GM12878 (cell line): ENCODE measurements around the gene TSHZ1. TPM values are rescaled to one million over a fixed set of nuclear protein-coding genes. Genes with fewer than 3 reads are reported as not detected.

Source experiments
- ATAC-seq: fragments of 200-7000 bp; cut with Tn5 transposase; 3 replicates; pipeline ENCODE4 v1.9.1; 2020; ENCODE audit warnings: mild to moderate bottlenecking, moderate library complexity
- BruUV-seq: library from RNA; stranded (reverse); fragments of 400-500 nt; replicated peaks from 2 replicates; lab custom pipeline; 2021; lab: Mats Ljungman, UMichigan
- CTCF ChIA-PET: fragments of 300-600 bp; sonication (Branson Sonifier 250); formaldehyde crosslinking; extraction: SDS; loops from one replicate; lab custom pipeline; 2021; ENCODE audit warnings: inconsistent platforms; lab: Yijun Ruan, JAX
- POLR2A ChIA-PET: fragments of 350-600 bp; formaldehyde crosslinking; extraction: SDS; loops from one replicate; lab custom pipeline; 2021; ENCODE audit warnings: inconsistent platforms; lab: Charles Lee
- RAD21 ChIA-PET: fragments of 300-600 bp; sonication (Branson Sonifier 250); formaldehyde crosslinking; loops from one replicate; lab custom pipeline; 2023; ENCODE audit warnings: antibody characterized with exemption; ENCODE audit not compliant: unreplicated experiment; lab: Charles Lee
- SMC1A ChIA-PET: fragments of 300-600 bp; sonication (Branson Sonifier 250); formaldehyde crosslinking; loops from one replicate; lab custom pipeline; 2023; ENCODE audit not compliant: unreplicated experiment, uncharacterized antibody; lab: Charles Lee
- DNase-seq: peaks from one replicate; pipeline ENCODE4 v3.0.0-alpha.2; 2011; ENCODE audit warnings: low read depth, low spot score
- FAIRE-seq: peaks from 3 replicates; lab custom pipeline; 2011; peaks lifted over from hg19 to GRCh38; lab: Jason Lieb, UNC
- H2AFZ ChIP-seq: 2 replicates; pipeline ENCODE4 v1.6.0; 2011; ENCODE audit warnings: low read depth, low read length, control low read depth; ENCODE audit not compliant: control insufficient read depth
- H3K27ac ChIP-seq: 2 replicates; pipeline ENCODE4 v1.5.1; 2011; ENCODE audit warnings: control low read depth; ENCODE audit not compliant: control insufficient read depth, insufficient read depth
- H3K27me3 ChIP-seq, 2 experiments: replicated peaks in 1 of 2; 2 replicates each; pipeline versions ENCODE4 v1.6.0 to v1.6.1; 2011; ENCODE audit warnings: low read length in 1 of 2; ENCODE audit not compliant: control insufficient read depth in 2 of 2, insufficient read depth in 2 of 2
- H3K36me3 ChIP-seq, 2 experiments: 2 replicates each; pipeline ENCODE4 v1.5.1; 2011; ENCODE audit warnings: low read length in 1 of 2; ENCODE audit not compliant: control insufficient read depth in 2 of 2, insufficient read depth in 2 of 2
- H3K4me1 ChIP-seq: 2 replicates; pipeline ENCODE4 v1.6.1; 2011; ENCODE audit warnings: mild to moderate bottlenecking, low read length, moderate library complexity, mixed read lengths; ENCODE audit not compliant: control insufficient read depth, insufficient read depth
- H3K4me2 ChIP-seq: 2 replicates; pipeline ENCODE4 v1.6.0; 2011; ENCODE audit warnings: control low read depth; ENCODE audit not compliant: control insufficient read depth, insufficient read depth
- H3K4me3 ChIP-seq: fragments of 200-600 bp; sonication (generic); 2 replicates; pipeline ENCODE4 v1.5.1; 2016
- H3K79me2 ChIP-seq: 2 replicates; pipeline ENCODE4 v1.6.0; 2011; ENCODE audit warnings: low read length; ENCODE audit not compliant: control insufficient read depth, insufficient read depth
- H3K9ac ChIP-seq: 2 replicates; pipeline ENCODE4 v1.8.0; 2011; ENCODE audit warnings: low read length, control low read depth, mixed read lengths; ENCODE audit not compliant: control insufficient read depth, insufficient read depth
- H3K9me3 ChIP-seq: replicated peaks from 3 replicates; pipeline ENCODE4 v1.5.1; 2011; ENCODE audit warnings: mild to moderate bottlenecking, low read length; ENCODE audit not compliant: control insufficient read depth, insufficient read depth
- H4K20me1 ChIP-seq: 2 replicates; pipeline ENCODE4 v1.6.0; 2011; ENCODE audit not compliant: control insufficient read depth, insufficient read depth
- ATF7 ChIP-seq: fragments of 450-650 bp; IDR thresholded peaks from 2 replicates; pipeline ENCODE4 v1.6.1; 2016; ENCODE audit warnings: low read depth, mild to moderate bottlenecking
- BCL3 ChIP-seq: IDR thresholded peaks from 2 replicates; pipeline ENCODE4 v1.6.1; 2011; ENCODE audit warnings: borderline replicate concordance, low read depth, mild to moderate bottlenecking, moderate library complexity, low read length; ENCODE audit not compliant: insufficient read depth, poor library complexity, severe bottlenecking
- BRCA1 ChIP-seq: IDR thresholded peaks from 2 replicates; pipeline ENCODE4 v1.6.1; 2011; ENCODE audit warnings: low read depth, low read length, improper control_type of control experiment
- EP300 ChIP-seq, 2 experiments: fragments of 150-350 bp in 1 of 2; IDR thresholded peaks; 2 replicates each; pipeline ENCODE4 v1.6.1; 2011 to 2012; ENCODE audit warnings: low read depth in 2 of 2, low read length in 2 of 2, borderline replicate concordance in 1 of 2, improper control_type of control experiment in 1 of 2, inconsistent platforms in 1 of 2; ENCODE audit not compliant: control insufficient read depth in 1 of 2
- ETV6 ChIP-seq, 2 experiments: fragments of 450-650 bp in 1 of 2; IDR thresholded peaks in 1 of 2; conservative IDR thresholded peaks in 1 of 2; 2 replicates each; pipeline ENCODE4 v1.6.1; 2014; ENCODE audit warnings: antibody characterized with exemption in 1 of 2, borderline replicate concordance in 1 of 2, low read depth in 1 of 2, mild to moderate bottlenecking in 1 of 2, moderate library complexity in 1 of 2
- NFYA ChIP-seq: IDR thresholded peaks from 2 replicates; pipeline ENCODE4 v1.6.1; 2011; ENCODE audit warnings: low read depth, mild to moderate bottlenecking, low read length, improper control_type of control experiment, borderline replicate concordance
- NR2F1 ChIP-seq: fragments of 450-650 bp; conservative IDR thresholded peaks from 2 replicates; pipeline ENCODE4 v1.6.1; 2017; ENCODE audit warnings: mild to moderate bottlenecking
- POLR2A ChIP-seq: IDR thresholded peaks from 2 replicates; pipeline ENCODE4 v1.6.1; 2011; ENCODE audit warnings: low read depth, mild to moderate bottlenecking, low read length
- RAD21 ChIP-seq: IDR thresholded peaks from 2 replicates; pipeline ENCODE4 v1.6.1; 2011; ENCODE audit warnings: mild to moderate bottlenecking, low read depth, low read length, moderate library complexity; ENCODE audit not compliant: insufficient read depth
- RAD51 ChIP-seq: fragments of 450-650 bp; IDR thresholded peaks from 2 replicates; pipeline ENCODE4 v1.6.1; 2016; ENCODE audit warnings: moderate library complexity, mild to moderate bottlenecking, inconsistent platforms
- SPI1 ChIP-seq: IDR thresholded peaks from 2 replicates; pipeline ENCODE4 v1.6.1; 2011; ENCODE audit warnings: low read depth, mild to moderate bottlenecking, low read length, moderate library complexity, borderline replicate concordance; ENCODE audit not compliant: insufficient read depth
- STAT1 ChIP-seq: fragments of 450-650 bp; conservative IDR thresholded peaks from 2 replicates; pipeline ENCODE4 v1.6.1; 2014; ENCODE audit warnings: antibody characterized with exemption, mild to moderate bottlenecking
- USF2 ChIP-seq: IDR thresholded peaks from 2 replicates; pipeline ENCODE4 v1.6.1; 2011; ENCODE audit warnings: low read depth, low read length, improper control_type of control experiment, borderline replicate concordance
- WGBS: methylation state at CpG from one replicate; pipeline ENCODE4 v1.1.6; 2016; ENCODE audit warnings: low lambda C conversion rate; ENCODE audit not compliant: insufficient replicate concordance, insufficient coverage; ENCODE audit errors: missing lambda C conversion rate; 5-methylcytosine and 5-hydroxymethylcytosine counted together
- in situ Hi-C: fragments of 300-500 bp; cut with MboI; formaldehyde crosslinking; loops from 9 replicates; pipeline ENCODE4 v1.14.3; 2018; ENCODE audit warnings: mixed read lengths
- intact Hi-C: fragments of 100-400 bp; cut with micrococcal nuclease; formaldehyde crosslinking; loops from one replicate; pipeline ENCODE4 v1.14.2; 2022; ENCODE audit not compliant: unreplicated experiment
- polyA plus RNA-seq, 11 experiments: library from polyadenylated mRNA; depleted of rRNA in 4 of 11; unstranded in 6 of 11; stranded (reverse) in 5 of 11; fragments of >200 nt; fragmentation: Nextera tagmentation in 4 of 11; fragmentation: Illumina TruSeq in 1 of 11; extraction: Ambion mirVana in 4 of 11; extraction: Trizol in 1 of 11; gene quantifications; 1 replicate in 1 of 11; 2 replicates in 10 of 11; pipeline versions ENCODE4 v1.2.1 to v1.2.3, GENCODE V29; 2011 to 2016; ENCODE audit warnings: inconsistent platforms in 2 of 11, missing spikeins in 2 of 11, low read depth in 1 of 11
- total RNA-seq, 4 experiments: library from RNA; depleted of rRNA in 3 of 4; stranded (reverse); fragments of >200 nt in 3 of 4; fragmentation: Illumina TruSeq in 1 of 4; extraction: Trizol in 1 of 4; gene quantifications; 2 replicates each; pipeline versions ENCODE4 v1.2.1 to v1.2.3, GENCODE V29; 2013 to 2021

Gene TSHZ1
- total and polyA plus RNA-seq, 10 of the 15 experiments (the other 5 are each of a cell fraction or from before 2014, with no cell fraction given): 2.2 to 15.2 (median 5.1) TPM

DNA sequence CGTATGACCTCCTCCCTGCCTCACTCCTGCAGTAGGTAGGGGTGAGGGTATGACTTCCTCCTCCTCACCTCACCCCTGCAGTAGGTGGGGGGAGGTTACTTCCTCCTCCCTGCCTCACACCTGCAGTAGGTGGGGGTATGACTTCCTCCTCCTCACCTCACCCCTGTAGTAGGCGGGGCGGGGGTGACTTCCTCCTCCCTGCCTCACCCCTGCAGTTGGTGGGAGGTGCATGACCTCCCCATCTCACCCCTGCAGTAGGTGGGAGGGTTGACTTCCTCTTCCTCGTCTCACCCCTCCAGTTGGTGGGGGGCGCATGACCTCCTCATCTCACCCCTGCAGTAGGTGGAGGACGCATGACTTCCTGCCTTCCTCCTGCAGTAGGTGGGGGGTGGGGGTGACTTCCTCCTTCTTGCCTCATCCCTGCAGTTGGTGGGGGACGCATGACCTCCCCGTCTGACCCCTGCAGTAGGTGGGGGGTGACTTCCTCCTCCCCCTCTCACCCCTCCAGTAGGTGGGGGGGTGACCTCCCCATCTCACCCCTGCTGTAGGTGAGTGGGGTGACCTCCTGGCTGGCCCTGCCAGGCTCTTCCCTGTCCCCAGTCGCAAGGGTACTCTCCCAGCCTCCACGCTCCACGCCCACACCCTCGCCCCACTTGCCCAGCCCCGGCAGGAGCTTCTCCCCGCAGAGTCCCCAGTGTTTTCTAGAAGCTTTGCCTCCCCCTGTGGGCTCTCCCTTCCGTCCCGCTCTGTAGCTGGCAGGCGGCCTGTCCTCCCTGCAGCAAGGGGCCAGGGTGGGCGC lies 39.3 kb downstream of the TSHZ1 start:
- H3K4me2 ChIP-seq: no peak overlapping the region
- H2AFZ ChIP-seq: no peak overlapping the region
- no peaks in the 10 kb centered on the region for H3K27me3 ChIP-seq
- H3K79me2 ChIP-seq: peaks cover 25% of the 10 kb centered on the region
- peaks cover 14% of the 10 kb centered on the region for H3K4me1 ChIP-seq
- POLR2A ChIA-PET: no interaction called here
- H3K9me3 ChIP-seq: no peaks in the 10 kb centered on the region
- no peaks in the 10 kb centered on the region for H4K20me1 ChIP-seq
- TF ChIP-seq NFYA: no peak
- no peak for TF ChIP-seq BRCA1
- TF ChIP-seq USF2: no peak
- TF ChIP-seq SPI1: peak; percentile 16; the same call in 1 of the 2 replicates
- no peak for TF ChIP-seq RAD21
- no peak for TF ChIP-seq EP300 (IDR thresholded peaks at IDR 0.05; ENCODE audit: borderline replicate concordance in 1 of 2, control insufficient read depth in 1 of 2, low read depth in 2 of 2, low read length in 2 of 2)
- 0 out of 4 replicates have a peak, but pooled peaks of 1 of the 2 experiments have one; percentile 13 for TF ChIP-seq ETV6 (conservative IDR thresholded peaks at IDR 0.05 in 1 of 2, IDR thresholded peaks at IDR 0.05 in 1 of 2; ENCODE audit: borderline replicate concordance in 1 of 2, low read depth in 1 of 2)
- TF ChIP-seq STAT1: no peak
- TF ChIP-seq ATF7: no peak
- peak; percentile 8; the same call in 1 of the 2 replicates for TF ChIP-seq POLR2A
- no peak for TF ChIP-seq BCL3
- no peak for TF ChIP-seq RAD51
- TF ChIP-seq NR2F1: peak; percentile 40; the same call in 1 of the 2 replicates
- intact Hi-C loops: no loop called here
- DNase-seq: no peak
- no peaks in the 10 kb centered on the region for H3K36me3 ChIP-seq
- in situ Hi-C loops: no loop called here
- no TSS peak for BruUV-seq
- no peak overlapping the region for H3K9ac ChIP-seq
- 65% methylated on average over 14 of the region's 18 CpGs for WGBS
- no peak overlapping the region for H3K4me3 ChIP-seq
- ATAC-seq: no peak
- SMC1A ChIA-PET: no interaction called here
- RAD21 ChIA-PET: no interaction called here
- CTCF ChIA-PET: interaction anchor here (0.7 kb wide), 1 partner anchor 22 kb away, joined by 3 read pairs; no protein-coding TSS in a partner anchor
- no peak for FAIRE-seq
- H3K27ac ChIP-seq: no peak overlapping the region
